B cell (primary cell): Measurements from ENCODE around the gene SMAD1.

Experiments
- CTCF ChIP-seq: fragments of 200-600 bp; IDR thresholded peaks from one replicate; pipeline ENCODE4 v1.8.0; 2022; ENCODE audit warnings: antibody characterized with exemption, mild to moderate bottlenecking
- EZH2 ChIP-seq: IDR thresholded peaks from 2 replicates; pipeline ENCODE4 v1.6.1; 2012; ENCODE audit warnings: borderline replicate concordance, low read depth, mild to moderate bottlenecking, moderate library complexity, low read length; ENCODE audit not compliant: insufficient read depth, poor library complexity, severe bottlenecking

- TF ChIP-seq CTCF (no peak), EZH2 (no peak)
Observed at GRCh38 chr4:145589916-145590702, 108.5 kb downstream of the SMAD1 start.
